Measurements from ENCODE around the gene MROH8. TPM values are rescaled to one million over a fixed set of nuclear protein-coding genes. Genes with fewer than 3 reads are reported as not detected.

Gene MROH8
- 1 to 10 TPM in 2 of 3 donors, under 1 TPM in 1; 0.35 to 5.5 (median 3.6) TPM for polyA plus RNA-seq

DNA sequence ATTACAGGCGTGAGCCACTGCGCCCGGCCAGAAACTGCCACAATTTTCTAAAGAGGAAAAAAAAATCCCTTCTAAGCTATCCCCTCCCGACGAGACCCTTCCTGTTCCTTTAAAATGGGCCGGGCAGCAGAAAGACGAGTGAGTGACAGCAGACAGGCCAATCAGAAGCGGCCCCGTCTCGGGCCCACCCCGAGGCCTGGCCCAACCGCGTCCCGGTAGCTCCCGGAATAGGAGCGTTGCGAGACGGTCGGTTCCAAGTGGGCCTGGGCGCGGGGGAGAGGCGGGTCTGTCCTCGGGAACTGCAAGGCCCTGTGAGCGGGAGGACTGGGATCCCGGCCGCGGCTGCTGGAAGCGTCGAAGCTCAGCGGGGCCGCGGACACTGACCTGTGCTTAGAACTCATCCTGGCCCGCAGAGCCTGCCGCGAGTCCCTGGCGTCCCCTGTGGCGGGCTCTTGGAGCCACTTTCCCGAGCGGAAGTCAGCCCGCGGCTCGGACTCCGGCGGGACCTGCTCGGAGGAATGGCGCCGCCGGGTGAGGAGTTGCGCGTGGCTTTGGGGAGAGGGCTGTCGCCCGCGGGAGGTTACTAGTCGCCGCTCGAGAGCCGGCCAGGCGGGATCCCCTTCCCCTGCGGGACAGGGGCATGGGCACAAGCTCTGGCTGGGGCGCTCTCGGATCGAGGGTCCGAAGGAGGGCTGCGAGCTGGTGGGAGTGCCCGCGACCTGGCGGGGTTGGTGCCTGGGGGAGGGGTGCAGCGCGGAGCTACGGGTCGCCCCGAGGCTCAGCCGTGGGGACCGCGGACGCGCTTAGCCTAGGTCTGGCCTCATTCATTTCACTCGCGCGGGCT lies at the start of gene MROH8, which contains the start of gene RPN2:
Gene MROH8, minus strand, starts transcription at position 710 of the 844 bp plus-strand sequence.
Gene RPN2, plus strand, starts transcription at position 492 of the 844 bp plus-strand sequence. Its CDS starts 27 bp downstream, at position 519.
- 0 to 1% (median 1%) methylated on average over 59 to 78 of the region's 80 CpGs for WGBS, 3 donors
- H3K27ac ChIP-seq (ENCODE audit: low read depth, low read length) = peak within 1 kb of the TSS; percentile 98

GRCh38 chr20:37228656-37229055 lies 49.3 kb upstream of the MROH8 start:
- WGBS, 3 donors = 92 to 93% (median 93%) methylated on average over 5 of the region's 5 CpGs
- H3K27ac ChIP-seq (ENCODE audit: low read depth, low read length) = no peak overlapping the region

DNA sequence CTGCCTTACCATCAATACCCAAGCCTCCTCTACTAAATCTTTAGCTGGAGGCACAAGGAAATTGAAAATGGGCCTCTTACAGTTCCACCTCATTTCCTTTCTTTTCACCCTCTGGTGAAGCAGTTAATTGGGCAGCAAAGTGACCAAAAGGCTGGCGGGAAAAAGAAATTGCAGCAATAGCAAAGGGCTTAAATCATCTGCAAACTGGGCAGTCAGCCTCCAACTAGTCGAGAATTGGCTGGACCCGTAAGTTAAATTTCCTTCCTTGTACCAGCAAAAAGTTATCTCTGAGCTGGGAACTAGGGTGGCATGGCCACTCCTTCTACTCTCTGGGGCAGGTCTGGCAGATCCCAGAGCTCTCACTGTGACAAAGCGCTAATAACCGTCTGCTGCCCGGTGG lies 48.7 kb upstream of the MROH8 start:
- 74 to 85% (median 80%) methylated on average over 6 of the region's 6 CpGs for WGBS, 3 donors
- no peak overlapping the region for H3K27ac ChIP-seq (ENCODE audit: low read depth, low read length)

- H3K27ac ChIP-seq (ENCODE audit: low read depth, low read length) = no peak overlapping the region
- 63 to 88% (median 79%) methylated on average over 3 of the region's 3 CpGs for WGBS, 3 donors
Measured at GRCh38 chr20:37226889-37227288, 47.5 kb upstream of the MROH8 start.

GRCh38 chr20:37225146-37225545 lies 45.8 kb upstream of the MROH8 start:
- no peak overlapping the region for H3K27ac ChIP-seq (ENCODE audit: low read depth, low read length)
- WGBS, 3 donors = 71 to 91% (median 87%) methylated on average over 5 of the region's 5 CpGs

- H3K27ac ChIP-seq (ENCODE audit: low read depth, low read length) = no peak overlapping the region
Measured at GRCh38 chr20:37223053-37223452, 43.7 kb upstream of the MROH8 start.

- 93 to 99% (median 97%) methylated on average over 4 of the region's 4 CpGs for WGBS, 3 donors
- H3K27ac ChIP-seq (ENCODE audit: low read depth, low read length) = no peak overlapping the region
Measured at GRCh38 chr20:37222086-37222485, 42.7 kb upstream of the MROH8 start.

DNA sequence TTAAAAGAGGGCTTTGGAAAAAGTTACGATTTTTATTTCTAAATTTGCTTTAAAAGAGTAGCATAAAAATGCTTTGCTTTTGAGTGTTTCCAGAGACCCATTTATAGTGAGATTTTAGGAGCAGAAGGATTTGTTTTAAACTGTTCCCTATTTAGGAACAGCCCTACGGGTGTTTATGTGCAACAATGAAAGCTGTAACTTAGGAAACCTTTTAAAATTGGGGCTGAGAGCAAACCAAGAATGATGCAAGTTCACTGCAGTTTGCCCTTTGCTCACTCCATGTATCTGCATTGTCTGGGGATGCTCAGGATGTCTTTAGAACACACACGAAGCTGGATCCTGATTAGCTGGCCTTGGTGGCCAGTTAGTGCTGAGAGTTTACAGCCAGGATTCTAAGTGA lies 41.4 kb upstream of the MROH8 start:
- 44 to 75% (median 52%) methylated on average over 3 of the region's 3 CpGs for WGBS, 3 donors
- no peak overlapping the region for H3K27ac ChIP-seq (ENCODE audit: low read depth, low read length)

- WGBS, 3 donors = 68 to 79% (median 73%) methylated on average over 10 of the region's 10 CpGs
- H3K27ac ChIP-seq (ENCODE audit: low read depth, low read length) = no peak overlapping the region
Measured at GRCh38 chr20:37219751-37220668, 40.7 kb upstream of the MROH8 start.

GRCh38 chr20:37218976-37219375 lies 39.6 kb upstream of the MROH8 start:
- H3K27ac ChIP-seq (ENCODE audit: low read depth, low read length) = no peak overlapping the region
- WGBS, 3 donors = 73 to 88% (median 87%) methylated on average over 4 of the region's 4 CpGs

GRCh38 chr20:37218441-37218840 lies 39.1 kb upstream of the MROH8 start:
- no peak overlapping the region for H3K27ac ChIP-seq (ENCODE audit: low read depth, low read length)
- WGBS, 3 donors = 90 to 95% (median 92%) methylated on average over 4 of the region's 4 CpGs

DNA sequence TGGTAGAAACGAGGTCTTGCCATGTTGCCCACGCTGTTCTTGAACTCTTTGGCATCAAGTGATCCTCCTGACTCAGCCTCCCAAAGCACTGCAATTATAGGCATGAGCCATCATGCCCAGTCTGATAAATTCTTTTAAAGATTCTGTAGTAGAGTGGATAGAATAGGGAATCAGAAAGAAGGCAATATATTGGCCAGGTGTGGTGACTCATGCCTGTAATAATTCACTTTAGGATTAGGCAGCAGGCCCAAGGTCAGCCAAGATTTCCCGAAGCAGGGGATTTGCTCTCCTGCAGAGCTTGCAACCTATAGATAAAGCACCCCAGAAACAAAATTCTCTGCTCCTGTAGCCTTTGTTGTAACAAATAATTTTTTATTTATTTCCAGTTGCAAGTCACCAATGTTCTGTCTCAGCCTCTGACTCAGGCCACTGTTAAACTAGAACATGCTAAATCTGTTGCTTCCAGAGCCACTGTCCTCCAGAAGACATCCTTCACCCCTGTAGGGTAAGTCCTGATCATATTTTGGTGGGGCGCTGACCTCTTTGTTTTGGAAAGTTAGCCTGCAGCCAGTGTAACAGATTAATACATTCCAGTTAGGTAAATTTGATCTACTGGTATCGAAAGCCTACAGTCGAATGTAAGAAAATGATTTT lies 30.4 kb upstream of the MROH8 start:
- WGBS, 3 donors = 64 to 88% (median 86%) methylated on average over 6 of the region's 6 CpGs
- no peak overlapping the region for H3K27ac ChIP-seq (ENCODE audit: low read depth, low read length)

GRCh38 chr20:37209193-37209592 lies 29.8 kb upstream of the MROH8 start:
- WGBS, 3 donors = 96 to 99% (median 96%) methylated on average over 3 of the region's 3 CpGs
- H3K27ac ChIP-seq (ENCODE audit: low read depth, low read length) = no peak overlapping the region

DNA sequence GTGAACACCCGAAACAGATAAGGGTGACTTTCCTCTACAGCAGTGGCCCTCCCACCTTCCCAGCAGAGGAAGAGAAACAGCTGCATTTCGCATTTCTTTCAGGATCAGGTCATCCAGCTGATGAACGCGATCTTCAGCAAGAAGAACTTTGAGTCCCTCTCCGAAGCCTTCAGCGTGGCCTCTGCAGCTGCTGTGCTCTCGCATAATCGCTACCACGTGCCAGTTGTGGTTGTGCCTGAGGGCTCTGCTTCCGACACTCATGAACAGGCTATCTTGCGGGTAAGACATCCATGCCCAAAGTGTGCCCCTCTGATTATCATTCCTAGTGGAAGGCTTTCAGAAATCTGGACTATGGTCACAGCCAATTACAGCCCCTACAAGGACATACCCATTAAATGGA lies 27.8 kb upstream of the MROH8 start:
- no peak overlapping the region for H3K27ac ChIP-seq (ENCODE audit: low read depth, low read length)
- WGBS, 3 donors = 76 to 96% (median 93%) methylated on average over 11 of the region's 11 CpGs

- 51 to 90% (median 79%) methylated on average over 2 of the region's 2 CpGs for WGBS, 3 donors
- no peak overlapping the region for H3K27ac ChIP-seq (ENCODE audit: low read depth, low read length)
Measured at GRCh38 chr20:37205794-37206193, 26.4 kb upstream of the MROH8 start.

DNA sequence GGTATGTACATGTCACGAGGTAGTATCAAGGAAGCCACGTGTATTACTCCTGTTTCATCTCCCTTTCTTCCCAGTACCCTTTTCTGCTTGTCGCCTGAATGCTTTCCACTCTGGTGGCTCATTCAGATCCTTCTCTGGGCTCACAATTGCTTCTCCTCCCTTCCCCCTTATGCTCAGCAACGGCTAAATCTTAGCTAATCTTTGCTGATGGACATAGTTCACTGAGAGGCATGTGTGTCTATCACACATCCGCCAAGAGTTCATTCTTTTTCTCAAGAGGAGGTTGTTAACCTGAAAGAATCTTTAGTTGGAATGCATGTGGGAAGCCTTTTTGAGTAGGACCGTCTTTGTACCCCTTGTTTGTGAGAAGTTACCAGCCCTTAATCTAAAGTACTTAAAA lies 25.8 kb upstream of the MROH8 start:
- 74 to 93% (median 87%) methylated on average over 6 of the region's 6 CpGs for WGBS, 3 donors
- H3K27ac ChIP-seq (ENCODE audit: low read depth, low read length) = no peak overlapping the region

- 66 to 82% (median 69%) methylated on average over 3 of the region's 3 CpGs for WGBS, 3 donors
- no peak overlapping the region for H3K27ac ChIP-seq (ENCODE audit: low read depth, low read length)
Measured at GRCh38 chr20:37204056-37204455, 24.7 kb upstream of the MROH8 start.

DNA sequence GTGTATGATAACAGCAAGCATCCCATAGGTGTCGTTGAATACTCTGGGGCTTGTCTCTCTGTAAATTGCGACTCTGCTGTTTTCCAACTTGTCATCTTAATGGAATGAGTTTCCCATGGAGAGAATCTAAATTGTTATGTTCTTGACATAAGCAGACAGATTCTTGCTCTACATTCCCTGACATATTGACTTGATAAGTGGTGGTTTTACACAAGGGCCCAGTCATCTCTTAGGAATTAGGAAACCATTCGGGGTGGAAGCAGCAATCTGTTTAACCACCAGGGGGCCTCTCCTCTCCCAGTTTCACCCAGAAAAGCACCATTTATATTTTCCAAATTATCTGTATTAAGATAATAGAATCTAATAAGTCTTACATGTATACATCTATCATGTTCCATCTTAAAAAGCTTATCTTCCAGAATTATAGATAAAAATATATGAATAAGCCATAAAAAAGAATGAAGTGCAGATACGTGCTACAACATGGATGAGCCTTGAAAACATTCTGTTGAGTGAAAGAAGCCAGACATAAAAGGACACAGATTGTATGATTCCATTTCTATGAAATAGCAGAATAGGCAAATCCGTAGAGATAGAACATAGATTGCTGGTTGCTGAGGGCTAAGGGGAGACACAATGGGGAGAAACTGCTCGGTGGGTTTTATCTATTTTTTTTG lies 23.1 kb upstream of the MROH8 start:
- H3K27ac ChIP-seq (ENCODE audit: low read depth, low read length) = no peak overlapping the region
- 69 to 73% (median 71%) methylated on average over 6 of the region's 6 CpGs for WGBS, 3 donors

Measured in adipose tissue (tissue), 3 donors.